Spleen (tissue), 7 donors: Measurements from ENCODE around the gene PODNL1.

Experiments used
- POLR2A ChIP-seq, 3 donors: fragments of 450-650 bp; IDR thresholded peaks; one replicate each; pipeline ENCODE4 v1.5.1; 2017; ENCODE audit warnings: antibody characterized with exemption in 3 of 3, mild to moderate bottlenecking in 1 of 3
- TF ChIP-seq, protein P1 (sequence below), 11 experiments: fragments of 200-600 bp in 7 of 11; fragments of 450-650 bp in 4 of 11; sonication (generic) in 4 of 11; IDR thresholded peaks in 8 of 11; conservative IDR thresholded peaks in 3 of 11; 1 replicate in 7 of 11; 2 replicates in 4 of 11; pipeline versions ENCODE4 v1.4.0 to v1.8.0; 2016 to 2021; ENCODE audit warnings: antibody characterized with exemption in 11 of 11, inconsistent platforms in 4 of 11, mild to moderate bottlenecking in 1 of 11
- donor health status: DM: no; HTN: no; CAD: no; lungs with moderate emphysema.
- donor health status: DM: no; HTN: no; CAD: no.
- donor health status: DM: no; HTN: no; CAD: no.

DNA sequence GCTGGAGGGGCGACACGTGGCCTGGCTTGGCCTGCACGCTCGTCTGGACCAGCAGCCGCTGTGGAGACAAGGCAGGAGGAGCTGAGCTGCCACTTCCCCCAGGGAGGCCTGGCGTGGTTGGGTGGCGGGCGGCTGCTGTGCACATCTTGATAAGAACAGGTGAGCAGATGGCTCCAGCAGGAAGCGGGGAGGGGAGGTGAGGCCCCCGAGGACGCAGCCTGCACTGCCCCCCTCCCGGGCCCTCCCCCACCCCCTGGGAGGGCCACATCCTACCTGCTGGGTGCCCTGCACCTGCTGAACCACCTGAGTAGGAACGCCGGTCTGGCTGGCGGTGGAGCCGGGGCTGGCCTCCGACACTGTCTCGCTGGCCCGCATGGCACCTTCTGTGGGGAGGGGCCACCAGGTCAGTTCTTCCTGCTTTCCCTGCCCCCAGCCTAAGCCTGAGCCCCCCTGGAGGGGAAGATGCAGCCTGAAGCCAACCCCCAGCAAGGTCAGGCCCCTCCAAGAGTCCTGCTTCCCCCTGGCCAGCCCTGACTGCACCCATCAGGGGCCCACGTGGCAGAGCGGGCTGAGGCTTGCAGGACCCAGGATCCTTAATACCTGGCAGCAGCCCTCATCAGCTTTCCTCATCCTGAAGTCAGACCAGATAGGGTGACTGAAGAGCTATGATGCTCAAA is 45.1 kb upstream of the PODNL1 start:
- TF ChIP-seq POLR2A (IDR thresholded peaks at IDR 0.05) = no peak
- TF ChIP-seq, protein P1, sequence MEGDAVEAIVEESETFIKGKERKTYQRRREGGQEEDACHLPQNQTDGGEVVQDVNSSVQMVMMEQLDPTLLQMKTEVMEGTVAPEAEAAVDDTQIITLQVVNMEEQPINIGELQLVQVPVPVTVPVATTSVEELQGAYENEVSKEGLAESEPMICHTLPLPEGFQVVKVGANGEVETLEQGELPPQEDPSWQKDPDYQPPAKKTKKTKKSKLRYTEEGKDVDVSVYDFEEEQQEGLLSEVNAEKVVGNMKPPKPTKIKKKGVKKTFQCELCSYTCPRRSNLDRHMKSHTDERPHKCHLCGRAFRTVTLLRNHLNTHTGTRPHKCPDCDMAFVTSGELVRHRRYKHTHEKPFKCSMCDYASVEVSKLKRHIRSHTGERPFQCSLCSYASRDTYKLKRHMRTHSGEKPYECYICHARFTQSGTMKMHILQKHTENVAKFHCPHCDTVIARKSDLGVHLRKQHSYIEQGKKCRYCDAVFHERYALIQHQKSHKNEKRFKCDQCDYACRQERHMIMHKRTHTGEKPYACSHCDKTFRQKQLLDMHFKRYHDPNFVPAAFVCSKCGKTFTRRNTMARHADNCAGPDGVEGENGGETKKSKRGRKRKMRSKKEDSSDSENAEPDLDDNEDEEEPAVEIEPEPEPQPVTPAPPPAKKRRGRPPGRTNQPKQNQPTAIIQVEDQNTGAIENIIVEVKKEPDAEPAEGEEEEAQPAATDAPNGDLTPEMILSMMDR (IDR thresholded peaks at IDR 0.05 in 8 of 11, conservative IDR thresholded peaks at IDR 0.05 in 3 of 11) = no peak
